ENCODE results near the gene DHH. TPM values are rescaled to one million over a fixed set of nuclear protein-coding genes. Genes with fewer than 3 reads are reported as not detected.

DHH gene
- total RNA-seq, 2 donors from 2014 or later = 0.24 to 0.31 TPM

Other genes starting within 250 kb of the DHH start
- gene DDX23, start 242.6 kb downstream of the DHH start, total RNA-seq = 100 to 1,000 TPM; 131 to 162 TPM
- gene RND1, start 228.9 kb downstream of the DHH start, total RNA-seq = 1 to 10 TPM; 3.4 to 3.7 TPM
- gene FKBP11, start 169.3 kb downstream of the DHH start, total RNA-seq = 100 to 1,000 TPM; 101 to 112 TPM
- 100 to 1,000 TPM; 125 to 156 TPM for gene ARF3, start 137.3 kb downstream of the DHH start, total RNA-seq
- under 1 TPM in 1 of 2 donors, not detected in 1; 0.50 TPM for gene WNT10B, start 123.1 kb downstream of the DHH start, total RNA-seq
- gene WNT1, start 116.5 kb downstream of the DHH start, total RNA-seq = not detected
- gene DDN, start 95.4 kb downstream of the DHH start, total RNA-seq = 1 to 10 TPM in 1 of 2 donors, under 1 TPM in 1; 0.48 to 1.1 TPM
- gene PRKAG1, start 76.0 kb downstream of the DHH start, total RNA-seq = 10 to 100 TPM; 63.4 to 70.3 TPM
- gene KMT2D, start 34.0 kb downstream of the DHH start, total RNA-seq = 100 to 1,000 TPM; 120 to 199 TPM
- 10 to 100 TPM; 21.9 to 28.9 TPM for gene RHEBL1, start 24.8 kb downstream of the DHH start, total RNA-seq
- 10 to 100 TPM; 55.4 to 74.9 TPM for gene LMBR1L, start 16.0 kb upstream of the DHH start, total RNA-seq
- gene TUBA1B, start 36.6 kb upstream of the DHH start, total RNA-seq = 1,000 to 10,000 TPM; 1,825 to 2,159 TPM
- 10 to 100 TPM; 30.8 to 53.5 TPM for gene TUBA1A, start 94.3 kb upstream of the DHH start, total RNA-seq
- gene TUBA1C, start 170.3 kb upstream of the DHH start, total RNA-seq = 100 to 1,000 TPM; 260 to 358 TPM
- gene PRPH, start 200.3 kb upstream of the DHH start, total RNA-seq = not detected
- gene TROAP, start 228.5 kb upstream of the DHH start, total RNA-seq = 100 to 1,000 TPM in 1 of 2 donors, 10 to 100 TPM in 1; 37.4 to 103 TPM
- gene C1QL4, start 242.4 kb upstream of the DHH start, total RNA-seq = not detected